ENCODE data around the gene ALPK1.

ALPK1 gene

DNA sequence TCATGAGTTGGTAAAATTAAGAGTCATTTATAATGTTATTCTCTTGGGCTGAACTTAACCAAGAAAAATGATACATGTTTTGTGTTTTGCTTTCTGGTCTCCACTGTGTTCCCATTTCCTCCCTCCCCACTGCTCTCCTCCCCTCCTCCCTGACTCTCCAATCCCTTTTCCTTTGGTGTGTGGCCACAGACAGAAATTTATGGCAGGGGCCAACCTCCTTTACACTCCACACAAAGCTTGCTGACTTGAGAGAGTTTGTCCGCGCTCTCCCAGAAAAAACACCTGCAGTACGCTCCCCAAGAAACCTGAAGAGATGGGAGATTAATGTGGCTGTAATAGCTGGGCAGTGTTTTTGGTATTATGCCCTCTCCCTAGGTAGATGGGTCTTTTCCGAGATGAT, 88.9 kb downstream of the ALPK1 start:
- no peak for TF ChIP-seq CSDC2 (CRISPR knock-in tag; IDR thresholded peaks at IDR 0.05)
- ATAC-seq, result no peak

DNA sequence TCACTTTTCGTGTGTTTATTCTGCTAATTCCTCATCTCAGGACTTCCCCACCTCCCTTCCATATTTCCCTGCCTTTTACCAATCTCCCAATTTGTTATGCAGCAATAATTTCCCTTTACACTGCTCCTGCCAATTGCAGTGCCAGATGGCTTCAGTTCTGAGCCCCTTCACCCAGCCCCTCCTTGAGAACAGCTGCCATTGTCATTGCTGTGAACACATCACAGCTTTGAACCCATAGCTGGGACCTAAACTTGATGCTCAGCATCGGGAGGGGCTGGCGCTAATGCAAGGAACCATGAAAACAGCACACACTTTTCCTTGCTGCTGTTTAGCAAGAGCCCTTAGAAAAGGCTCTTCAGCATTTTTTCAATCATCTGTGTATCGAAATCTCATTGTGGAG, 104.9 kb downstream of the ALPK1 start:
- ATAC-seq, result no peak
- TF ChIP-seq RARB (CRISPR knock-in tag; IDR thresholded peaks at IDR 0.05) (no peak), ESRRG (CRISPR knock-in tag; IDR thresholded peaks at IDR 0.05) (no peak), ZNF70 (CRISPR knock-in tag; IDR thresholded peaks at IDR 0.05) (no peak), TOX (CRISPR knock-in tag; IDR thresholded peaks at IDR 0.05; ENCODE audit: borderline replicate concordance) (no peak), OSR1 (CRISPR knock-in tag; IDR thresholded peaks at IDR 0.05) (no peak), CSDC2 (CRISPR knock-in tag; IDR thresholded peaks at IDR 0.05) (no peak), ZC3H10 (CRISPR knock-in tag; IDR thresholded peaks at IDR 0.05) (no peak), TCF4 (CRISPR knock-in tag; IDR thresholded peaks at IDR 0.05; ENCODE audit: borderline replicate concordance) (no peak), ISL1 (CRISPR knock-in tag; IDR thresholded peaks at IDR 0.05) (no peak)
- TF ChIP-seq, protein P1, sequence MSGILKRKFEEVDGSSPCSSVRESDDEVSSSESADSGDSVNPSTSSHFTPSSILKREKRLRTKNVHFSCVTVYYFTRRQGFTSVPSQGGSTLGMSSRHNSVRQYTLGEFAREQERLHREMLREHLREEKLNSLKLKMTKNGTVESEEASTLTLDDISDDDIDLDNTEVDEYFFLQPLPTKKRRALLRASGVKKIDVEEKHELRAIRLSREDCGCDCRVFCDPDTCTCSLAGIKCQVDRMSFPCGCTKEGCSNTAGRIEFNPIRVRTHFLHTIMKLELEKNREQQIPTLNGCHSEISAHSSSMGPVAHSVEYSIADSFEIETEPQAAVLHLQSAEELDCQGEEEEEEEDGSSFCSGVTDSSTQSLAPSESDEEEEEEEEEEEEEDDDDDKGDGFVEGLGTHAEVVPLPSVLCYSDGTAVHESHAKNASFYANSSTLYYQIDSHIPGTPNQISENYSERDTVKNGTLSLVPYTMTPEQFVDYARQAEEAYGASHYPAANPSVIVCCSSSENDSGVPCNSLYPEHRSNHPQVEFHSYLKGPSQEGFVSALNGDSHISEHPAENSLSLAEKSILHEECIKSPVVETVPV (CRISPR knock-in tag; IDR thresholded peaks at IDR 0.05), result no peak
- TF ChIP-seq, protein P2, sequence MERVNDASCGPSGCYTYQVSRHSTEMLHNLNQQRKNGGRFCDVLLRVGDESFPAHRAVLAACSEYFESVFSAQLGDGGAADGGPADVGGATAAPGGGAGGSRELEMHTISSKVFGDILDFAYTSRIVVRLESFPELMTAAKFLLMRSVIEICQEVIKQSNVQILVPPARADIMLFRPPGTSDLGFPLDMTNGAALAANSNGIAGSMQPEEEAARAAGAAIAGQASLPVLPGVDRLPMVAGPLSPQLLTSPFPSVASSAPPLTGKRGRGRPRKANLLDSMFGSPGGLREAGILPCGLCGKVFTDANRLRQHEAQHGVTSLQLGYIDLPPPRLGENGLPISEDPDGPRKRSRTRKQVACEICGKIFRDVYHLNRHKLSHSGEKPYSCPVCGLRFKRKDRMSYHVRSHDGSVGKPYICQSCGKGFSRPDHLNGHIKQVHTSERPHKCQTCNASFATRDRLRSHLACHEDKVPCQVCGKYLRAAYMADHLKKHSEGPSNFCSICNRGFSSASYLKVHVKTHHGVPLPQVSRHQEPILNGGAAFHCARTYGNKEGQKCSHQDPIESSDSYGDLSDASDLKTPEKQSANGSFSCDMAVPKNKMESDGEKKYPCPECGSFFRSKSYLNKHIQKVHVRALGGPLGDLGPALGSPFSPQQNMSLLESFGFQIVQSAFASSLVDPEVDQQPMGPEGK (CRISPR knock-in tag; IDR thresholded peaks at IDR 0.05; ENCODE audit: borderline replicate concordance), result no peak
- TF ChIP-seq, protein P3, sequence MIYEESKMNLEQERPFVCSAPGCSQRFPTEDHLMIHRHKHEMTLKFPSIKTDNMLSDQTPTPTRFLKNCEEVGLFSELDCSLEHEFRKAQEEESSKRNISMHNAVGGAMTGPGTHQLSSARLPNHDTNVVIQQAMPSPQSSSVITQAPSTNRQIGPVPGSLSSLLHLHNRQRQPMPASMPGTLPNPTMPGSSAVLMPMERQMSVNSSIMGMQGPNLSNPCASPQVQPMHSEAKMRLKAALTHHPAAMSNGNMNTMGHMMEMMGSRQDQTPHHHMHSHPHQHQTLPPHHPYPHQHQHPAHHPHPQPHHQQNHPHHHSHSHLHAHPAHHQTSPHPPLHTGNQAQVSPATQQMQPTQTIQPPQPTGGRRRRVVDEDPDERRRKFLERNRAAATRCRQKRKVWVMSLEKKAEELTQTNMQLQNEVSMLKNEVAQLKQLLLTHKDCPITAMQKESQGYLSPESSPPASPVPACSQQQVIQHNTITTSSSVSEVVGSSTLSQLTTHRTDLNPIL (CRISPR knock-in tag; IDR thresholded peaks at IDR 0.05; ENCODE audit: low read depth), result no peak
- TF ChIP-seq, protein P4, sequence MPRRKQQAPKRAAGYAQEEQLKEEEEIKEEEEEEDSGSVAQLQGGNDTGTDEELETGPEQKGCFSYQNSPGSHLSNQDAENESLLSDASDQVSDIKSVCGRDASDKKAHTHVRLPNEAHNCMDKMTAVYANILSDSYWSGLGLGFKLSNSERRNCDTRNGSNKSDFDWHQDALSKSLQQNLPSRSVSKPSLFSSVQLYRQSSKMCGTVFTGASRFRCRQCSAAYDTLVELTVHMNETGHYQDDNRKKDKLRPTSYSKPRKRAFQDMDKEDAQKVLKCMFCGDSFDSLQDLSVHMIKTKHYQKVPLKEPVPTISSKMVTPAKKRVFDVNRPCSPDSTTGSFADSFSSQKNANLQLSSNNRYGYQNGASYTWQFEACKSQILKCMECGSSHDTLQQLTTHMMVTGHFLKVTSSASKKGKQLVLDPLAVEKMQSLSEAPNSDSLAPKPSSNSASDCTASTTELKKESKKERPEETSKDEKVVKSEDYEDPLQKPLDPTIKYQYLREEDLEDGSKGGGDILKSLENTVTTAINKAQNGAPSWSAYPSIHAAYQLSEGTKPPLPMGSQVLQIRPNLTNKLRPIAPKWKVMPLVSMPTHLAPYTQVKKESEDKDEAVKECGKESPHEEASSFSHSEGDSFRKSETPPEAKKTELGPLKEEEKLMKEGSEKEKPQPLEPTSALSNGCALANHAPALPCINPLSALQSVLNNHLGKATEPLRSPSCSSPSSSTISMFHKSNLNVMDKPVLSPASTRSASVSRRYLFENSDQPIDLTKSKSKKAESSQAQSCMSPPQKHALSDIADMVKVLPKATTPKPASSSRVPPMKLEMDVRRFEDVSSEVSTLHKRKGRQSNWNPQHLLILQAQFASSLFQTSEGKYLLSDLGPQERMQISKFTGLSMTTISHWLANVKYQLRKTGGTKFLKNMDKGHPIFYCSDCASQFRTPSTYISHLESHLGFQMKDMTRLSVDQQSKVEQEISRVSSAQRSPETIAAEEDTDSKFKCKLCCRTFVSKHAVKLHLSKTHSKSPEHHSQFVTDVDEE (CRISPR knock-in tag; IDR thresholded peaks at IDR 0.05), result no peak

DNA sequence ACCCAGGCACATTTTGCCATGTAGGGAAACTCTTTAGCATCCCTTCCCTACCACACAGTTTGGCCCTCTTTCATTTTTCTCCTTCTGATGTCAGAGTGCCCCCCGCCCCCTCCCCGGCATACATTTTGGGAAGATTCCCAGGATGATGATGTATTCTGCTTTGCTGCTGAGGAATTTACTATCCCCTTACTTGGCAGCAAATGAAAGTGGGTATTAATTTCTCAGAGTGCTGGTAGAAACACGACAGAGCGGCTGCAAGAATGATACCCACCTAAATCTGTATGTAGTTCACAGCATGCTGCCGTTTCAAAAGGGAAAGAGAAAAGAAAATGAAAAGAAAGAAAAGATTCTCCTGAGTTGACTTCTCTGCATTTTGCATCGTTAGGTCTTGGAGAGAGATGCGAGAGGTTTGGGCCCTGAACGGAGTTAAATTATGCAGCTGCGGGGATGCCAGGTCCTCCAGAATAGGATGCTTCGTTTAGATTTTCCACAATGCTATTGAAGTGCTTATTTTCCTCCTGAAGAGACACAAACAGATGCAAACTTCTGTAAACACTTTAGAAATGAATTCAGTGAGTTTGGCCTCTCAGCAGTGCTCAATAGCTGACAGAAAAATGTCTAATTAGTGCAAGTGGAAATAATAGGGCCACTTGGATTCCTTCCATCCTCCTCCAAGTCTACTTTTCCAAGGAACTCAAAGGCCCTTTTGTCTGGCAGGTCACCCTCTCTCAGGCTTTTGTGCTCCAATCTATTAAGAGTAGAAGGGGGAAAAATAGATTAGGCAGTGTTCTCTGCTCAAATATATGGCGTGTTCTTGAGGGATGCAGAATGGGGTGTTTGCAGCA, 106.2 kb downstream of the ALPK1 start:
- no peak for ATAC-seq
- no peak for TF ChIP-seq ZNF565 (CRISPR knock-in tag; conservative IDR thresholded peaks at IDR 0.05; ENCODE audit: low read depth)
- TF ChIP-seq, protein P3 (CRISPR knock-in tag; IDR thresholded peaks at IDR 0.05; ENCODE audit: low read depth), result no peak

DNA sequence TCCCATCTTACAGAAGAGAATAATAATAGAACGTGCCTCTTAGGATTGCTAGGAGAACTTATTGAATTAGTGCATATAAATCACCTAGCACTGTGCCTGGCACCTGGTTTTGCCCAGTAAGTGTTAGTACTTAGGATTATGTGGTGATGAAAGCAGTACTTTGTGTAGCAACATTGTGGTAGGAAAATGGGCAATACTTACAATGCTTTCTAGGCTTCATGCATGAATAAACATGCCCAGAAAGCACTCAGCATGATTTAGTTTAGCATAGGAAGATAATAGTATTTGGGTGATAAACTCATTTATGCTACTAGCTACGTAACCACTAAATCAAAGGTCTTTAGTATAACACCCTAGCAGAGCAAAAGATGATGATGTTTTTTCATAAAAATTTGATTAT, 113.2 kb downstream of the ALPK1 start:
- TF ChIP-seq SNAI2 (CRISPR knock-in tag; IDR thresholded peaks at IDR 0.05) (no peak), PPARA (CRISPR knock-in tag; IDR thresholded peaks at IDR 0.05; ENCODE audit: borderline replicate concordance) (no peak), ESRRG (CRISPR knock-in tag; IDR thresholded peaks at IDR 0.05) (no peak), ZNF565 (CRISPR knock-in tag; conservative IDR thresholded peaks at IDR 0.05; ENCODE audit: low read depth) (no peak), ZFP3 (CRISPR knock-in tag; IDR thresholded peaks at IDR 0.05) (no peak), ZNF8 (CRISPR knock-in tag; IDR thresholded peaks at IDR 0.05) (no peak)
- no peak for ATAC-seq
